SIG-M5 (cell line): Measurements from ENCODE around the gene ADAMTS3.

Experiments used
- DNase-seq: peaks from one replicate; lab custom pipeline; 2025; lab: John Stamatoyannopoulos, UW

The ADAMTS3 gene

DNA sequence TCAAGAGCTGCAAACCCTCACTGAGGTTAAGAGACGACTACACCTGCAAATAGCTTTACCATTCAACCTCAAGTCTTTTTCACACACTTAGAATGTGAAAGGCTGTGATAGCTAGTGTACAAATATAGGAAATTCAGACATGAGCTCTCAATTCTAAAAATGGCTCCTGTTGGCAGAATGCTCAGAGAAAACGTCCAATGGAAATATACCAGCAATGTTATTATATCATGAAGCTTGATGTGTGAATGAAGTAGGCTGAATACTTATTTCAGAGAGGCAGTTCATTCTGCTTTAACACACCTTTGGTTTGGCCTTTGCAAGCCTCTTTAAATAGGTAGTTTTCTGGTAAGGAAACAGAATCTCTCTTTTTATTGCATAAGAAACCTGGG is 227.6 kb downstream of the ADAMTS3 start:
- no peak for DNase-seq

DNA sequence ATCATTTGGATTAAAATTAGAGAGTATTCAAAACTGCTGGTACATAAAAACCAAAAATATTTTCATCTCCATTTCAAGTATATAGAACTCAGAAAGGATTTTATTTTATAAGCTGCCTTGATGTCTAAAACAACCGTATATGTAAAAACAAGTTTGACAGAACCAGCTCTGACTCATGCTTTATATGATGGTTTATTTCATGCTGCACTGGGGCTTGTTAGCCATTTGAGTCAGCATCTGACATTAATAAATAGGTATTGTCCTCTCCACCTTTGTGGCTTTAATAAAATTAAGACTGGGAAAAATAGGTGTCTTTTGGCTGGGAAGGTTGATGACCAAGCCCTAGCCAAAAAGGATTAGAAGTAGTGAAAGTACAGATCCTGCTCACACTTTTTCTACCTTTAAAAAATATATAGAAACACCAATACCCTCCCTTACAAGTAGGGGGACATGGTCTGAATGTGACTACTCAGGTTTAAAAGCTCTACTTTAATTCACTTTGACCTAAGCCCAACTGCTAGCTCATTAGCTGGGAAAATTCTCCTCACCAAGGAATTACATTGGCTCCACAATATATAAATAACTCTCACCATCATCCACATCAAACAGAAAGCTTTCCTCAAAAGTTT is 228.1 kb downstream of the ADAMTS3 start:
- DNase-seq: no peak

DNA sequence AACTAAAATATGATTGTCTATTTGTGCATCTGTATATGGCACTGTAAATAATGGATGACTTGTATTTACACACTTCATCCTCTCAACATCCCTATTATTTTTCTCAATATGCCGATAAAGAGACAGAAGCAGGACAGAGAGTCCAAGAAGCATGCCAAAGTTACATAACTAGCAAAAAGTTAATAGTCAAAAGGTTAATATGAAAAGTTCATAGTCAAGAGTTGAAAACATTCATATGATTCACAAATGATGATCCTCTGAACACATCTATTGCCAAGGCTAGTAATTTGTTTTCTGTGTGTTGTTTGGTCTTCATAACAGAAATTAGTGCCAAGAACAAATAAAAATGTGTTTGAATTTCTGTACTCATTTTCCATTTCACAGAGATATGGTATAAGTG is 231.0 kb downstream of the ADAMTS3 start:
- no peak for DNase-seq

- no peak for DNase-seq
Observed at GRCh38 chr4:72330381-72330780, 238.6 kb downstream of the ADAMTS3 start.

DNA sequence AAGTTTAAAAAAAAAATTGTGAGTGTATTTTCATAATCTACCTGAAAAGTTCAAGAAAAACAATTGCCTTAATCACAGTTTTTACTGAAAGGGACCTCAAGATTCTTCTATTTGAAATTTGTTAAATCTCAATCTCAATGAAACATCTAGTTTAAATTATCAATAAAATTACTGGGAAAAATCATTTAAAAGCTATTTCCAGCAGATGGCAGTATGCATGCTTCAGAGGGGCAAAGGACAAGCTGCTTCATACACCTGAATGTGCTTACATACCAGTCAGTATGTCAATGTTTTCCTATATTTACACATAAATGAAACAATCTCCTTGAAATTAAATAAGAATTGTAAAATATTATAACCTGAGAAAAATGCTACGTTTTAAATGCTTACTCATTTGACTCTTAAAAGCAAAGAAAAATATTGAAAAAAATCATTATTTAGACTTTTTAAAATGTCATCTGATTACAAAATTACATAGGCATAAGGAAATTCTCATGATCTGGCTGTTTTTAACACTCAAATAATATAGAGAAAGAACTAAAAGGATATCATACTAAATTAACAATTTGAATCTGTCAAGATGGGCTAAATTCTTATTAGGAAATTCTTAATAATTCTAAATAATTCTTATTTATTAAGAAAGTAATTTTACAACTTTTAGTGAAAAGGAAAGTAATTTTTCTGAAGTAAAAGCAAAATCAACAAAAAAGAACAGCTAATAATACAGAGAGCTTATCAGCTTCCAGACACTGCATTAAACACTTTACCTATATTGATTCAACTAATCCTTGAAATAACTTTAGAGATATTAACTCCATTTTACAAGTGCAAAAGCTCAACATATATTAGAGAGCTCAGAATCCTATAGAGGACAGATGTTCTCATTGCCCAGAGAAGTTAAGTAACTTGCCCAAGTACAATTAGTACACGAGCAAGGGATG is 242.1 kb downstream of the ADAMTS3 start:
- no peak for DNase-seq

- DNase-seq: no peak
Observed at GRCh38 chr4:72325215-72325614, 243.8 kb downstream of the ADAMTS3 start.

DNA sequence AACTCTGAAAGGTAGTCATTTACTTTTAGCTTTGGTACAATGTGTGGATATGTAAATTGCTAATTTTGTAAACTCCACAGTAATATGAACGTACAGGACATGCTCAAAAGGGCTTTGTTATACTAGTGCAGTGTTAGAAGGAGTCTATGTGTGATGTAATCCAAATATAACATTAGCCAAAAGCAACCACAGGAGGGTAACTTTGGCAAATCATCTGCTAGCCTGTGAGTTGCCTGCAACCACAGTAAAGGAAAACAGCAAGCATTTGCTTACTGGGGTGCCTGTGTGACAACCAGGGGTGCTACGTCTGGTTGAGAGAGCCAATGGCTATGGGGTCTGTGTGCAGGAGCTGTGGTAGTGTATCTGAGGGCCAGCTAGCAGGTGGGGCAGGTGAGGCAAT is 245.8 kb downstream of the ADAMTS3 start:
- DNase-seq: no peak

GRCh38 chr4:72320223-72320948 is 248.6 kb downstream of the ADAMTS3 start:
- DNase-seq: no peak

DNA sequence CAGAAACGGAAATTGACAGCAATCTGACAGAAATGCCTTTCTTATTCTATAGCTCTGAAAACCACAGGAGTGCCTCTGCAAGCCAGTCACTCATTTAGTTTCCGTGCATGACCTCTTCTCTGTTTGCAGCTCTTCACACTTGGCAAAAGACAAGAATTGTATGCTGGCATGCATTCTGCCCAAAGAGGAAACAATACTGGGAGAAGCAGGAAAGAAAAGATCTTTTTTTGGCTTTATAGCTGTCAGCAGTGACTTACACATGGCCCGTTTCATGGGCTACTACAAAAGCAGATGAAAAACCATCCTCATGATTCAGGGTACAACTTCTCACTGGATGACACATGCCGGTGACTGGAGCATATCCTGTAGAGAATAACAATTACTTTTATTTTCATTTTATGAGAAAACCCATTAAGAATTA is 249.4 kb downstream of the ADAMTS3 start:
- DNase-seq: no peak

GRCh38 chr4:72318421-72319170 is 250.4 kb downstream of the ADAMTS3 start:
- DNase-seq: no peak

GRCh38 chr4:72314869-72315268 is 254.2 kb downstream of the ADAMTS3 start:
- DNase-seq: no peak

GRCh38 chr4:72313121-72313520 is 255.9 kb downstream of the ADAMTS3 start:
- DNase-seq: no peak

DNA sequence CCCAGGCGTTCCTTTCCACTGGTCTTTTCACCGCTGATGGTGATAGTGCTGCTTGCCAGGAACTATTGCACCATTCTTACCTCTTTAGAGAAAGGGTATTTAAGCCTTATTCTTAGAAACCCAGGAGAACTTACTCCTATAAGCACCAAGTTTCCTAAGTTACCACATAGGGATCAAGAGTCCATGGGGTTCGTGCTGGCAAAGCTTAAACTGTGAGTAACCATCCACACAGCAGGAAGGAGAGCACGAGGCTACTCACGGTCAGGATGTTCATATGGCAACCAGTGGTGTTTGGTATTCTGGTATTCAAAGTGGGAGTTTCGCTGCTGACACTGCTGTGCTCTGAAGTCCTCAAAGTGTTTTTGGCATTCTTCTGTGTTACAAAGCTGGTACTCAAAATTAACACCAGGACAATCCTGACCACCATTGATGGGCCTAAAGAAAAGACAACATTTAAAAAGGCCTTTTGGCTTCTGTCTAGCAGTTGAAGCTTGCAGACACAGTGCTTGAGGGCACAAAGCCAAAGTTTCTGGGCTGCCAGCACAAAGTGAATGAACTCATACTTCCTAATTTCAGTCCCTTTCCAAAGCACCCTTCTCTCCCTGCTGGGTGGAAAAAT is 256.9 kb downstream of the ADAMTS3 start:
- no peak for DNase-seq

GRCh38 chr4:72311291-72311690 is 257.7 kb downstream of the ADAMTS3 start:
- no peak for DNase-seq

DNA sequence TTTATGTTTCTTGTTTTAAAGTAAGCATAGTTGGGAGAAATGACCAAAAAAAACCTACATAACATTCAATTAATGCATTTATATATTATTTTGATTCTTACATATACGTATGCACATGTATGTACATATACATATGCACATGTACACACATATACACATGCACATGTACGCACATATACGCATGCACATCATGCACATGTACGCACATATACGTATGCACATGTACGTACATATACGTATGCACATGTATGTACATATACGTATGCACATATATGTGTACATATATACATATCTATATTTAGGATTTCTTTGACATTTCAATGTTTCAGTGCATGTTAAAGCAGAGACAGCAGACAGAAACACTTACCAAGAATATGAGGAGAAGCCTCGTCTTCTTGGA is 263.4 kb downstream of the ADAMTS3 start:
- DNase-seq: no peak

GRCh38 chr4:72305080-72305479 is 263.9 kb downstream of the ADAMTS3 start:
- DNase-seq: no peak

- DNase-seq: no peak
Observed at GRCh38 chr4:72302981-72303704, 265.9 kb downstream of the ADAMTS3 start.

DNA sequence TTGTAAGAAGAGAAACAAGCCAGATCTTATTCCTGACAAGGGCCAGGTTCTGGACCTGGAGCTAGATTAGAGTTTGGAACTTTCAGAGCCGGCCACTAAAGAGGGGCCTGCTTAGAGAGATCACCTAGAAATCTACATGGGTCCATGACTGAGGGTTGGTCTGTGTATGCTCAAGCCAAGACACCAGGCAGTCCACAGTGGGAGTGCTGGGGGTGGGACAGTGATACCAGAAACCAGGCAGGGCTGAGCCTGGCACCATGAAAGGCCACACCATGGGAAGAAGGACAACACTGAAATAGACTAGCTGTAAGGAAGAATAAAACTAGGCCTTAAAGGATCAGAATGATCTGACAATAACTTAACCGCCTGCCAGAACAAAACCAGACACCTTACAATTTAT is 267.3 kb downstream of the ADAMTS3 start:
- DNase-seq: no peak

GRCh38 chr4:72300126-72300525 is 268.9 kb downstream of the ADAMTS3 start:
- DNase-seq: no peak

DNA sequence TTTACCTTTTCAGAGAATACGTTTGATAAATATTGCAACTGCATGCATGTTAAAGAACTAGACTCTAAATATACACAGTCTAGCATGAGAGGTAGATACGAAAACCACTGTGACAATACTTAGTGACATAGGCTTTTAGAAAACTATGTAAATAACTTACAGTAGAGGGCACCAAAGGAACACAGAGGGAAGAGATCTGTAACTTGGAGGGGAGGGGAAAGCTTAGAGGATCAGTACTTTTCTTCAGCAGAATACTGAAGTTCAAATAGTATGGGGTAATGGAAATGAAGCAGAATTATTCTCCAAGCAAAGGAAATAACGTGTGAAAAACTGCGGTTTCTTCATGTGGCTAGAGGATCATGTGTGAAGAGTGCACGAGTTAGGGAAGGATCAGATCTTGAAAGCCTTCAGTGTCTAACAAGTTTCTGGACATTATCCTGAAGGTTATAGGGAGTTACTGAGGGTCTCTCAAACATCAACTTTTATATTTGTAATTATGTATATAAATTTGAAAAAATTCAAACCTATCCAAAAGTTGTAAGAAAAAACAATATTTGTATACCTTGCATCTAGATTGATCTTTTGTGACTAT is 273.0 kb downstream of the ADAMTS3 start:
- no peak for DNase-seq

- no peak for DNase-seq
Observed at GRCh38 chr4:72290737-72291136, 278.3 kb downstream of the ADAMTS3 start.
